ENCODE measurements around the gene DDX23. TPM values are rescaled to one million over a fixed set of nuclear protein-coding genes. Genes with fewer than 3 reads are reported as not detected.

The DDX23 gene
- total RNA-seq, 1 experiment from 2014 or later = 98.1 TPM

DNA sequence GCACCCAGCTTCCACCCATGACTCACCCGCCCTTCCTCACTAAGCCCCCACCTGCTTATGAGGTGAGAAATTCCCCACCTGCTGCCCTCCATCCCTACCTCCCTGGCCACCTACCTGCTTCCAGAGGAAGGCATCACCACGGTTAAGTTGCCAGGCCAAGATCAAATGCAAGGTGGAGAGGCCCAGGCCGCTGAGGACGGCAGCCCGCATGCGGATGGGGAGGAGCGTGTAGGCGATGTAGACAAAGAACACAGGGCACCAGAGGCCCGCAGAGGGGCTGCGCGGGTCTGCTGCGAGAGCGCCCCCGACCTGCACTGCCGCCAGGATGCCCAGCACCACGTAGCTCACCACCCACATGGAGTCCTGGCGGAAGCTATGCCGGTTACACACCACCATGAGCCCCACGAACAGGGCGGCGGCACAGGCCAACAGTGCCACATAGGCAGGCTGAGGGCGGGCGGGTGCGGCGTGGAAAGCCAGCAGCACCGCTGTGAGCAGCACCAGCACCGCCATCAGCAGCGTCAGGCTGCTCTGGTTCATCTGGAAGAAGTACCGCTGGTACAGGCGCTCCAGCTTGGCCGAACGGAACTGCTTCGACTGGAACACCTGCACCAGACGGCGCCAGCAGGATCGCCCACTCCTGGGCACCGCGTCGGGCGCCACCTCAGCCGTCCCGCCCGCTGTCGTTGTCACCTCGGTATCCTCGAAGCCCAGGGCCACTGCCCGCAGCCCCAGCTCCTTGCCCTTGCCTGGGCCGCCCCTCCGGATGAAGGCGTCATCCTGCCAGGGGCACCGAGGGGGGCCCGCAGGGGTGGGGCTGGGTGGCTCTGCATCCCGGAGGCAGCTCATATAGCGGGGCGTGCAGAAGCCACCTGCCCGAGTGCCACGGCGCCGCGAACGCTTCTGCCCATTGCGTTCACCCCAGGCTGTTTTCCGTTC is 69.2 kb downstream of the DDX23 start:
- no peak overlapping the region for H3T11ph ChIP-seq (ENCODE audit: low read length)
- H4K8ac ChIP-seq (replicated peaks; ENCODE audit: insufficient read length, low read depth, low read length) = no peak overlapping the region
- Mint-ChIP-seq H3K27me3 (ENCODE audit: low read depth) (peaks cover 3% of the 10 kb centered on the region; the same call in 1 of the 2 replicates), H3K27ac (peak overlapping the region in 1 of 3 experiments; percentile 73; a peak in 3 of 7 replicates), H3K4me1 (peaks cover 25 to 44% of the 10 kb centered on the region in 2 experiments), H3K9me3 (no peaks in the 10 kb centered on the region), H3K36me3 (ENCODE audit: insufficient read depth in 1 of 3, low read depth in 3 of 3) (peaks cover 3 to 10% (median 6%) of the 10 kb centered on the region in 3 experiments; a peak in 5 of 7 replicates), H3K4me3 (no peak overlapping the region)
- no peak overlapping the region for H2BK120ac ChIP-seq (ENCODE audit: low read depth, low read length, poor library complexity, severe bottlenecking)
- no peak overlapping the region for H3K27ac ChIP-seq (ENCODE audit: insufficient read length, low read depth, low read length)
- H3K4ac ChIP-seq (ENCODE audit: low read depth, low read length) = no peak overlapping the region
- H3K79me1 ChIP-seq (ENCODE audit: insufficient read depth, low read depth, low read length, poor library complexity, severe bottlenecking) = no peaks in the 10 kb centered on the region
- H3K4me2 ChIP-seq (ENCODE audit: insufficient read depth, insufficient read length, low read length) = no peak overlapping the region
- H4K91ac ChIP-seq (ENCODE audit: insufficient read length, low read depth, low read length) = no peak overlapping the region
- no peak overlapping the region for H2BK15ac ChIP-seq (ENCODE audit: low read depth, low read length)
- H3K9me3 ChIP-seq (ENCODE audit: control insufficient read depth, low read depth, low read length) = no peaks in the 10 kb centered on the region
- no peaks in the 10 kb centered on the region for H3K23me2 ChIP-seq (ENCODE audit: insufficient read length, low read depth, low read length, poor library complexity, severe bottlenecking)
- no peak for DNase-seq
- no peaks in the 10 kb centered on the region; the same call in 1 of the 2 replicates for H3K27me3 ChIP-seq (ENCODE audit: insufficient read depth, low read length)
- H4K5ac ChIP-seq (ENCODE audit: insufficient read length, low read depth, low read length) = no peak overlapping the region
- no peaks in the 10 kb centered on the region; the same call in 1 of the 2 replicates for H3K4me1 ChIP-seq (ENCODE audit: insufficient read depth, low read length)
- H2BK12ac ChIP-seq (ENCODE audit: insufficient read length, low read depth, low read length) = no peak overlapping the region
- no peak overlapping the region for H3K9ac ChIP-seq (ENCODE audit: extremely low read depth, insufficient read length, low read length)
- no peaks in the 10 kb centered on the region for H4K20me1 ChIP-seq (ENCODE audit: control insufficient read depth, insufficient read depth, insufficient read length)
- no peak overlapping the region for H2BK20ac ChIP-seq (ENCODE audit: low read depth, low read length, poor library complexity, severe bottlenecking)
- no CpG with 5 or more reads among the region's 63 CpGs for WGBS (ENCODE audit: extremely low coverage, insufficient read length, low lambda C conversion rate)
- H3K18ac ChIP-seq (ENCODE audit: insufficient read length, low read depth, low read length) = no peak overlapping the region
- no peak overlapping the region for H3K23ac ChIP-seq (ENCODE audit: insufficient read length, low read depth, low read length)
- H2AFZ ChIP-seq (ENCODE audit: low read length) = no peak overlapping the region
- no peak overlapping the region for H2BK5ac ChIP-seq (ENCODE audit: insufficient read length, low read length)
- no peak overlapping the region for H3K56ac ChIP-seq (ENCODE audit: insufficient read length, low read depth, low read length)
- no peak for TF ChIP-seq CTCF (conservative IDR thresholded peaks at IDR 0.05)
- no peak overlapping the region for H2AK5ac ChIP-seq (ENCODE audit: insufficient read length, low read length)
- H3K79me2 ChIP-seq (ENCODE audit: insufficient read depth, low read length) = no peaks in the 10 kb centered on the region
- H3K14ac ChIP-seq (ENCODE audit: insufficient read depth, low read length) = no peak overlapping the region

All from H9 (cell line).